GM18526 (cell line): ENCODE measurements around the gene PRRG2.

Experiments used
- POLR2A ChIP-seq: IDR thresholded peaks from 3 replicates; pipeline ENCODE4 v1.6.1; 2011; ENCODE audit not compliant: insufficient read length; ENCODE audit errors: extremely low read depth

PRRG2 gene

GRCh38 chr19:49581007-49581508, at the start of gene PRRG2:
Gene PRRG2 (plus strand): TSS chr19:49581316. CDS start chr19:49583220, 1,904 bp downstream.
- TF ChIP-seq POLR2A, result no peak

- TF ChIP-seq POLR2A, result no peak
Observed at GRCh38 chr19:49533551-49534488, 47.3 kb upstream of the PRRG2 start.

- TF ChIP-seq POLR2A, result no peak
Observed at GRCh38 chr19:49534632-49535385, 46.3 kb upstream of the PRRG2 start.

DNA sequence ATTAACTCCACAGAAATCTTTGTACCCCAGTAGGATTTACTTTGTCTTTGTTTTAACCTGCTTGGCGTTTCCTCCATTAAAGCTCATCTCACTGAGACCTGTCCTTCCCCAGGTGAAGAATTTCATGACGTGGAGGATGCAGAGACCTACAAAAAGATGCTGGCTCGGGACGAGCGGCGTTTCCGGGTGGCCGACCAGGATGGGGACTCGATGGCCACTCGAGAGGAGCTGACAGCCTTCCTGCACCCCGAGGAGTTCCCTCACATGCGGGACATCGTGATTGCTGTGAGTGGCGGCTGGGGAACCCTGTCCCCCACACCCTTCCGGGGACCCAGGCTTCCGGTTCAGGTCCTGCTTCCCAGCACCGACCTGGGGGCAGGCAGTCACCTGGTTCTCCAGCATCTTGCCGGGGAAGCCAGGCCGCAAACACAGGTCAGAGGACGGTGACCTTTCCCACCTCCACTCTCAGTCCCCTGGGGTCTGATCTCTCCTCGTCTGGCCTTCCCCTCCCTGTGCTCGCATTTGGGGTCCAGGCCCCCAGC, 44.1 kb upstream of the PRRG2 start:
- TF ChIP-seq POLR2A, result no peak

GRCh38 chr19:49538643-49539042, 42.5 kb upstream of the PRRG2 start:
- no peak for TF ChIP-seq POLR2A

DNA sequence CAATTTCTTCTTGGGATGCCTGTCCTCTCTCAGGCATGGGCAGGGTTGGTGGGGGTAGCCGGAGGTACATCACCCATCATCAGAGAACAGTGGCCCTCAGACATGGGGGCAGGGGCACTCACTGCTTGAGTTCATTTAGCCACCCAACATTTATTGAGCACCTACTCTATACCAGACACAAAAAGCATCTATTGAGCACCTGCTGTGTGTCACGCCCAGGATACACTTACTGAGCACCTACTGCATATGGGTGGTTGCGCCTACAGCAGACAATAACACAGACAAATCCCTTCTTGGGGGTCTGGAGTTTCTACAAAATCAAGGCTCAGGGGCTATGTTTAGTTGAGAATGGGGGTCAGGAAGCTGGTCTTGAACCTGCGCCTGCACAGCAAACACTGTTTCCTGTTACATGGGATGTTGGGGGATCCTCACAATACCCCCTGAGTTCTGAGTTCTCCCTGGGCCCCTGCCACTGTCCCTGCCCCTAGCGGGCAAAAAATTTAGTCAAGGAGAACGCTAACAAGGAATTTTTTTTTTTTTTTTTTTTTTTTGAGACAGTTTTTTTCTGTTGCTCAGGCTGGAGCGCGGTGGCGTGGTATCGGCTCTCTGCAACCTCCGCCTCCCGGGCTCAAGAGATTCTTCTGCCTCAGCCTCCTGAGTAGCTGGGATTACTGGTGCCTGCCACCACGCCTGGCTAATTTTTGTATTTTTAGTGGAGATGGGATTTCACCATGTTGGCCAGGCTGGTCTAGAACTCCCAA, 41.7 kb upstream of the PRRG2 start:
- TF ChIP-seq POLR2A, result no peak

DNA sequence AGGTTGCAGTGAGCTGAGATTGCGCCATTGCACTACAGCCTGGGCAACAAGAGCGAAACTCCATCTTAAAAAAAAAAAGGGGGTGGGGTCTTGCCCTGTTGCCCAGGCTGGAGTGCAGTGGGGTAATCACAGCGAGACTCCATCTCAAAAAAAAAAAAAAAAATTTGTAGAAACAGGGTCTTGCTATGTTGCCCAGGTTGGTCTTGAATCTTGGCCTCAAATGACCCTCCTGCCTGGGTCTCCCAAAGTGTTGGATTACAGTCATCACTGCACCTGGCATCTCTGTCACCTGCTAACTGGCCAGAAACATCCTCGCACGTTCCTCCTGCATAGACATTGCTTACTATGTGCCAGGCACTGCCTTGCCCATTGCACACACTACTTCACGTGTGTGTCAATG, 39.2 kb upstream of the PRRG2 start:
- no peak for TF ChIP-seq POLR2A

GRCh38 chr19:49542446-49542845, 38.7 kb upstream of the PRRG2 start:
- no peak for TF ChIP-seq POLR2A

GRCh38 chr19:49543032-49543431, 38.1 kb upstream of the PRRG2 start:
- TF ChIP-seq POLR2A, result no peak

DNA sequence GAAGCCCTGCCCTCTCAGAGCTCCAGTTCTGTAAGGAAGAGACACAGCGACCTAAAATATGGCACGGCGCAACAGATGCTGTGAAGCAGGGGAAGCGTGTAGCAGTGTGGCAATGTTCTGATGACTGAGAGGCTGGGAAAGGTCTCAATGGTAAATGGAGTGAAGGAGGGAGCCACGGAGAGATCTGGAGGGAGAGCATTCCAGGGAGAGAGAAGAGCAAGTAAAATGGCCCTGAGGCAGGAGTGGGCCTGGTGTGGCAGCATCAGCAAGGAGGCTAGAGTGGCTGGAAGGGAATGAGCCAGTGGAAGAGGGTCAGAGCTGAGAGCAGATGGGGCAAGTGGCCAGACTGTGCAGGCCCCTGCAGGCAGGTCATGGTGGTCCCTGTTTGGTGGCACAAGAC, 37.0 kb upstream of the PRRG2 start:
- no peak for TF ChIP-seq POLR2A

DNA sequence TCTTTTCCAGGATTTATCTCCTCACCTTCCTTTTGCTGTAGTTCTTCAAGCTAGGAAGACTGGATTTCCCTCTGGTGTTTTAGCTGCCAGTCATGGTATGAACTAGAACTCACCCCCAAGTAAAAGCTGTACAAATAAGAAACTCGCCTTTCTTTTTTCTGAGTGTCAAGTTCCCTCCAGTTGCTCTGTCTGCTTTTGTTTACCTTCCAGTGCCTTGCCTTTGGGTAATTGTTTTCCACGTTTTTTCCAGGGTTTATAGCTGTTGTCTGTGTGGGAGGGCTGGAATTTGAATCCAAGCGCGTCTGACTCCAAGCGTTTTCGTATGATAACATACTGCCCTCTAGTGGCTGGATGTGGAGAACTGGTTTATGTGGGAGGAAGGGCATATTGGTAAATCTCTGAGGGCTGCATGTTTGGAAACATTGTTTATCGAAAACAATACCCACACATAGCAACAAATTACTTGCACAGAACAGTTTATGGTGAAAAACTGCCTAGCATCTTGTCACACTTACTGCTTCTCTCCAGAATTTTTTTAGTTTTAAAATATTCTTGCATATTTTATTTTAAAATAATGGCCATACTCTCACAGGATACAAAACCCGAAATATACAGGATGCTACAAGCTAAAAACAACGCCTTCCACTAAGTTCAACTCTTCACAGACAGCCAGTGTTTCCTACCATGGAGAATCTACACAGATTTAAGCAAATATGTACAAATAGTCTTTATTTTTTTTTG, 34.1 kb upstream of the PRRG2 start:
- TF ChIP-seq POLR2A, result no peak

DNA sequence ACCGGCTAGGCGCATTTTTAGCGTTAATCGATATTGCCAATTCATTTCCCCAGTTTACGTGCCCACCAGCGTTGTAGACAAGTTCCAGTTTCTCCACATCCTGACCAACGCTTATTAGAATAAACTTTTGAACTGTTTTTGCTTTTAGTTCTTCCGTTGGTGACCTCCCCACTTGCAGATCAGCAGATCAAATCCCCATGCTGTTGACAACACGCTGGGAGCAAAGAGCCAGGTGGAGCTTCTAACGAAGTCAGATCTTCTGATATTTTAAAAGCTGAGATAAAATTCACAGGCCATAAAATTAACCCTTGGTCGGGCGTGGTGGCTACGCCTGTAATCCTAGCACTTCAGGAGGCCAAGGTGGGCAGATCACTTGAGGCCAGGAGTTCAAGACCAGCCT, 32.1 kb upstream of the PRRG2 start:
- no peak for TF ChIP-seq POLR2A

GRCh38 chr19:49551531-49551930, 29.6 kb upstream of the PRRG2 start:
- TF ChIP-seq POLR2A, result no peak

DNA sequence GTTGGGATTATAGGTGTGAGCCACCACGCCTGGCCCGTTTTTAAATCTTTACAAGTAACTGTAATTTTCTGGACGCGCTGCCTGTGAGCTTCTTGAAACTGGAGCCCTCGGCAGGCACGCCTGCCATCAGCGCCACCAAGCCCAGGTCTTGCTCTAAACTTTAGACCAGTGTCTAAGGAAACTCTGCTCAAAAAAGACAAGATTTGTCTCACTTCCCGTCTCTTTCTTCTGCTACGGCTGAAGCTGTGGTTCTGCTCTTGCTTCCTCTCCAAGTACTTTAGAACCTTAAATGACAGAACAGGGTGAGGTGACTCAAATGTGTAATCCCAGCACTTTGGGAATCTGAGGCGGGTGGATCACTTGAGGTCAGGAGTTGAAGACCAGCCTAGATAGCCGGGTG, 28.4 kb upstream of the PRRG2 start:
- no peak for TF ChIP-seq POLR2A
